HG03025 (cell line): ENCODE measurements around the gene CADPS.

Experiments used
- ATAC-seq: cut with Tn5 transposase; IDR thresholded peaks from one replicate; pipeline ENCODE4 v1.9.1; 2021; ENCODE audit warnings: mild to moderate bottlenecking, moderate library complexity; ENCODE audit not compliant: unreplicated experiment, low FRiP score

CADPS gene

GRCh38 chr3:62873761-62874710 is 1.2 kb downstream of the CADPS start:
- ATAC-seq, result no peak

DNA sequence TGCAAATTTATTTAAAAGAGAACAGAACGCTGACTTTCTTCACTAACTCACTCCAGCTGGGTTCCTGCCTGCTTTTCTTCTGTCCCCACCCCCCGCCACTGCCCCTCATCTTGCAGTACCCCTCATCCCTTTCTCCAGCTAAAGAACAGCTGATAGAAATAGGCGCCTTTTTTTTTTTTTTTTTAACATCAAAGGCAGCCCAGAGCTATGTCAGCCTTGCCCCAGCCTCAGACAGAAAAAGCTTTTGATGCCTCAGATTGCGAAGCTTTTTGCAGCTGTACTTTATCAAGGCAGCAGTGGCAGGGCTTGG is 1.8 kb downstream of the CADPS start:
- no peak for ATAC-seq

DNA sequence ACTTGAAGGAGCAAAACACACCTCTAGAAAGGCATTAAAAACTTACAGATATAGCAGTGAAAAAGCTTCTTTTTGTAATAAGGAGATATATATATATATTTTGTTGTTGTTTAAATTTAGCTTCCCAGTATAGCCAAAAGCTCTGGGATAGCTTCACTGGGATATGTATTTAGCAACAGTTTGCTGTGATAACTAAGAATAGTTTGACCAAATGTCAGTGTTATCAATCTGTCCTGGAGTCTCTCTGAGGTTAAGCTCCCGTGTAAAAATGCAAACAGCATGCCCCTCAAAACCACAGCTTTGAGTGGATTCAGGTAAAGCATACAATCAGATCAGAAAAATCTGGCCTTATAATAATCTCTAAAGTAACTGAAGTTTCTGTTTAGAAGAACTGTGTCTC is 2.9 kb downstream of the CADPS start:
- ATAC-seq, result no peak

DNA sequence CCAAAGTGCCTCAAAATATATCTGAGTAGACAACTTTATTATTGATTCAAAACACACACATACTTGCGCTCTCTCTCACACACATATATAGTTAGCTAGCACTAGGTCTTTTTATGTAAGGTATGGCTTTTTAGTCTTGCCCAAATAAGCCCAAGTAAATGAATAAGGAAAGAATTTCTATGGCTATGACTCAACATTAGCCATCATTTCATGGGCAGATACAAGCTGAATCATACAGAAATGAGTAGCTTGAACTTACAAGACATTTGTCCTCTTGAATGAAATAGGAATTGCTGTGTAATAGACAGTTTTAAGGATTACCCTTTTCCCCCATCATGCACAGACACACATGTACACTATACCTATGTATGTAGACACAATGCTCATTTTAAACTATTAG is 4.9 kb downstream of the CADPS start:
- no peak for ATAC-seq

GRCh38 chr3:62863648-62864047 is 11.6 kb downstream of the CADPS start:
- no peak for ATAC-seq

GRCh38 chr3:62859203-62859791 is 15.9 kb downstream of the CADPS start:
- ATAC-seq, result no peak

DNA sequence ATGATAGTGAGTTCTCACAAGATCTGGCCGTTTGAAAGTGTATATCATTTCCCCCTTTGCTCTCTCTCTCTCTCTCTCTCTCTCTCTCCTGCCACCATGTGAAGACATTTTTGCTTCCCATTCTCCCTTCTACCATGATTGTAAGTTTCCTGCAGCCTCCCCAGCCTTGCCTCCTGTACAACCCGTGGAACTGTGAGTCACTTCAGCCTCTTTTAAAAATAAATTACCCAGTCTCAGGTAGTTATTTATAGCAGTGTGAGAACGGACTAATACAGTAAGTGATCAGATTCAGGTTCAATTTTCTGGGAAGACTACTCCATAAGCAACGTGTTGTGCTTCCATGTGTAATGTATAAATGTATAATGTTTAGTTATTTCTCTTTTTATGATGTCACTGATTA is 29.2 kb downstream of the CADPS start:
- no peak for ATAC-seq

- ATAC-seq, result no peak
Measured at GRCh38 chr3:62843508-62843907, 31.7 kb downstream of the CADPS start.

DNA sequence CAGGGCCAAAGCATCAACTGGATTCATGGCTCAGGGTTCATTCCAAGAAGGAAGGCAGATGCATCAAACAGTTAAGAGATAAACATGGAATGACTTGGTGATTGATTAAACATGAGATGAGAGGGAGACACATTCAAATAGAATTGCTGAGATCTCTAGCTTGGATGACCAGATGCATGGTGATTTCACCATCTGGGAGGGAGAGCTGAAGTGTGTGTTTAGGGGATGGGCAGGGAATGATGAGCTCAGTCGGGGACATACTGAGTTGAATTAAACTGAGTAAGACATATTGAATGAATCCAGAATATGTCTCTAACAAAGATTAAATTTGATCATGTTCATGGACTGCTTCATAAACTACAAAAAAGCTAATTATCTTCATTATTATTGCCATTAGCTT is 35.5 kb downstream of the CADPS start:
- no peak for ATAC-seq

DNA sequence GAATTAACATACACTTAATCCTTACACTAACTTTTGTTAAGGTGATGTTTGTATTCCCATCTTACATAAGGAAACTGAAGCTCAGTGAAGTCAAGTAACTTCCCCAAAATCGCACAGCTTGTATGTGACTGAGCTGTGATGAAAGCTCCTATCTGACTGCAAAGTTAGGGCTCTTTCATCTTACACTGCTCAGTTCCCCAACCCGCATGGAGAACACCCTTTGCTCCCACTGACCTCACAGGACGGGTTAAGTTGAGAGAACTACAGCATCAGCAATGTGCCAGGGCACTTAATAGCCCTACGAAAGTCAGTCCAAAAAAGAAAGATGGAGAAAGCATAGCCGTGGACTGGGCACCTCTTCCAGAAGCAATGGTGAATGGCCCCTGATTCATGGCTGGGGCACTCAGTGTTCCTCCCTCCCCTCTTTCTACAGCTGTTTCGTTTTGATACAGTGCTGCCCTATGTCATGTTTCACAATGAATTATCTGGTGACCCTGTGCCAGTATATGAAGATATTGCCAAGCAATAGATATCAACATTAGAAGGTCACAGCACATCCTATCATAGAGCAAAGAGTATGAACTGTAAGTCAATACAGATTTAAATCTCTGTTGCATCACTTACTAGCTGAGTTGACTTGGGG is 38.0 kb downstream of the CADPS start:
- no peak for ATAC-seq

- no peak for ATAC-seq
Measured at GRCh38 chr3:62835554-62836236, 39.5 kb downstream of the CADPS start.

GRCh38 chr3:62833538-62833937 is 41.7 kb downstream of the CADPS start:
- ATAC-seq, result no peak

DNA sequence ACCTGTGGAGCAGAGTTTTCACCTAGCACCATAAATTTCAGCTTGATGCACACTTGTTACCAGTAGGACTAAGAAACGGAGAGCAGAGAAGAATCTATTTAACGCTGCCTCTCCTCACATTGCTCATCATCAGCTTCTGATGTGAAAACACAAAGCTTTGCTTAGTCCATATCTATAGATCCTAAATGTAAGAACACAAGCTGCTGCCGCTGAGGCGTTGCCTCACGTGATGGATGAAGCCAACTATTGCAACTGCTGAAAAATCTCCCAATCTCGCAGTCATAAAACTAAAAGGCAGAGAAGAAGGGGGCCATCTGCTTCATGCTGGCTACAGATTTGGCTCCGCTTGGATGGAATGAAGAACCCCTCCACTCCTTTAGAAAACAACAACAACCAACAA is 42.7 kb downstream of the CADPS start:
- no peak for ATAC-seq

- ATAC-seq, result no peak
Measured at GRCh38 chr3:62830727-62831322, 44.4 kb downstream of the CADPS start.

- no peak for ATAC-seq
Measured at GRCh38 chr3:62827550-62827949, 47.7 kb downstream of the CADPS start.

GRCh38 chr3:62824965-62825592 is 50.1 kb downstream of the CADPS start:
- no peak for ATAC-seq

DNA sequence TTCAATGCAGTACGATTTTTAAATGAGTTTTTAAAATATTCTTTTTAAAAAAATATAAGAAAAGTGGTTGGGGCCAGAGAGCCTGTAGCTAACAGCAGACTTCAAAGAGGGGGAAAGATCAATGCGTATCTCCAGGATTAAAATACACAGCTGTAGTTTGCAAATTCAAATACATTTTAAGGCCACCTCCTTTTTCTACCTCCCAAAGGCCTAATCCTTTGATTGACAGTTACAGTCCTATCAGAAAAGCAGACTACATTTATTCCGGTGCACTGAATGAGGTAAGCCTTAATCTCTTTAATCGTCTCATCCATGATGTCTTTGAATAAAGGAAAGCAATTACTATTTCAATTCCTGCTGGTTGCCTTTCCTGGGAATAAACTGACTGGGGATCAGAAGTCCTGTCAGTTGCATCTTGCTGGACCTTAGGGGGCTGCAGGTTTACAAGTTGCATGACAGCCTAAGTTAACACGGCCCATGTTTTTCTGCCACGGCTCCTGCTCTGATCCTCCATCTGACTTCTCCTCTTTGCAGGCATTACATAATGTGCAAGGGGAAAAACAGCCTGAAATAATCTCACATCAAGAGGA is 51.7 kb downstream of the CADPS start:
- no peak for ATAC-seq

- no peak for ATAC-seq
Measured at GRCh38 chr3:62822905-62823304, 52.3 kb downstream of the CADPS start.

GRCh38 chr3:62818347-62818746 is 56.9 kb downstream of the CADPS start:
- ATAC-seq, result peak; percentile 93

DNA sequence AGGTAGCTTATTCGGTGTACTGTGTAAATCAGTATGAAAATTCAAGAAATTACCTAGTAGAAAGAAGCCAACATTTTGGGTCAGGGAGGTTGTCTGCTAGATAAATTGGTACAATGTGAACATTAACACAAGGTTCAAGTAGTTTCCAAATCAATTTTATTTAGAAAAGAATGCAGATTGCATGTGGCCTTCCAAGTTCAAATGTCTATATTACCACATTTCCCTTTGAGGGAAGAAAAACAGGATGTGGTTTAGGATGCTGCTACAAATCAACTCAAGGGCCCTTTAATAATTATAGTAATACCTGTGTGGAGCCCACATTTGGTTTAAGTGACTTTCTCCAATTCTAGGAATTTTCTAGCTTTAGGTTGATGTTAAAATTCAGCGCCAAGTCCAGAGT is 57.5 kb downstream of the CADPS start:
- no peak for ATAC-seq
